Activated CD4-positive, alpha-beta T cell treated with anti-CD3 and anti-CD28 coated beads, Interleukin-2, amount 50 U/mL, for 48 hours (primary cell): ENCODE results near the gene OPCML.

ENCODE experiments used
- DNase-seq, 2 experiments: peaks; one replicate each; pipeline ENCODE4 v3.0.0-alpha.2; 2020

The OPCML gene

GRCh38 chr11:133271871-133272776 lies 260.2 kb downstream of the OPCML start:
- DNase-seq = no peak

DNA sequence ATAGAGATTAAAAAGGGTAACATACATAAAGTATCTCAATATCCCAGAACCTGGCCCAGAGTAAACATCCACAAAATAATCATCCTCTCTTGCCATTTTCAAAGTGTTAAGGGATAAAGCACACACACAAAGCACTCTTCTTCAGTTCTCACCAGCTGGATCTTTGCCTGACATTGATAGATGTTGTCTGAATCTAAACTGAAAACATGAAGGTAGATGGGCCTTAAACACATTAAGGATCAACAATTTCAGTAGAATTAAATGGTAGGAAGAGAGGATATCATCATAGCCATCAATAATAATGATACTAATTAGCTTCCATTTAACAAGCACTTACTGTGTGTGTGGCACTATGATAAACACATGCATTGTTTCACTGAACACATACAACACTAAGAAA lies 261.1 kb downstream of the OPCML start:
- DNase-seq = no peak

GRCh38 chr11:133269267-133269666 lies 263.0 kb downstream of the OPCML start:
- no peak for DNase-seq

- DNase-seq = no peak
Observed at GRCh38 chr11:133266986-133267385, 265.3 kb downstream of the OPCML start.

DNA sequence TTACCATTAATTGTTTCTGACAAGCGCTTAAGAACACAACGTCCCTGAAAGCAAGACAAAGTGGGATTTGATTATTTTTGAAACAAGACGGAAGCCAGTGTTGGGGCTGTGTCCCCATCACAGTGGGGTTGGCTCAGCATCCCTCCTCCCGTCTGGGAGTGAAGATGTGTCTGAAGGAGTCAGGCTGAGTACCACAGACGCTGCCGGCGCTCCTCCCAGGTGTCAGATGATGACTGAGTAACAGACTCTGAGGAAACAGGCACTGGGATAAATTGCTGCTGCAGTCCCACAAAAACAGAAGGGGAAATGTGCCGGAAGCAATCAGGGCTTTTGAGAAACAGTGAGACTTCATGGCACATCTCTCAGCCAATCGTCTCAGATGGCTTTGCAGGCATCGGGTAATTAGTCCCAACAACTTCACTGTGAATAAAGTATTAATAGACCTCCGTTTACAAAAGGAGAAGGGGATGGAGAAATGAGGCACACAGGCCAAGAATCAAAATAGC lies 266.7 kb downstream of the OPCML start:
- DNase-seq = no peak

DNA sequence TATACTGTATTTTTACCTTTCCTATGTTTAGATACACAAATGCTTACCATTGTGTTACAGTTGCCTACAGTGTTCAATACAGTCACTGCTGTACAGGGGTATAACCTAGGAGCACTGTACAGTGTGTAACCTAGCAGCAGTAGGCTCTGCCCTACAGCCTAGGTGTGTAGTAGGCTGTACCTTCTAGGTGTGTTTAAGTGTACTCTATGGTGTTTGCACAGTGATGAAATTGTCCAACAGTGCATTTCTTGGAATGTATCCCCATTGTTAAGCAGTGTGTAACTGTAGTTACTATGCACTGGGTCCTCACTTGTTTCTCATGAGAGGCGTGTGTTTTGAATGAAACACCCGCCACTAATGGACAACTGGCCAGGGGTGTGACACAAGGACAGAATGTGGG lies 269.0 kb downstream of the OPCML start:
- DNase-seq = no peak

DNA sequence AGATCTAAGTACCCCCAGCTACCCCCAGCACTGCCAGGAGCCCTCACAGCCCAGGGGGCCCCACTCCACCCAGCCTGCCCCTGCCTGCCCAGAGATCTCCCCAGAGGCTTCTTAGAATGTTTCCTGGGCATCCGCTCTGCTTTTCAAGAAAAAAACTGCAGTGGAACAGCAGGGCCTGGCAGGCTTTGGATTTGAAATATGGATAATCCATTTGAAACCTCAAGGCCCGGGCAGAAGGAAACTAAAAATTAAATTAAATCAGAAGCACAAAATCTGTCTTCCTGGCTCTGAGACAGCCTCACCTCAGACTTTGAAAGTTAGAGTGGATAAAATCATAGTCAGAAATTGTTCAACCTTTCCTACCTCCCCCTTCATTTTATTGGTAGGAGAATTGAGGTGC lies 273.6 kb downstream of the OPCML start:
- no peak for DNase-seq

- DNase-seq = no peak
Observed at GRCh38 chr11:133254601-133255000, 277.7 kb downstream of the OPCML start.

DNA sequence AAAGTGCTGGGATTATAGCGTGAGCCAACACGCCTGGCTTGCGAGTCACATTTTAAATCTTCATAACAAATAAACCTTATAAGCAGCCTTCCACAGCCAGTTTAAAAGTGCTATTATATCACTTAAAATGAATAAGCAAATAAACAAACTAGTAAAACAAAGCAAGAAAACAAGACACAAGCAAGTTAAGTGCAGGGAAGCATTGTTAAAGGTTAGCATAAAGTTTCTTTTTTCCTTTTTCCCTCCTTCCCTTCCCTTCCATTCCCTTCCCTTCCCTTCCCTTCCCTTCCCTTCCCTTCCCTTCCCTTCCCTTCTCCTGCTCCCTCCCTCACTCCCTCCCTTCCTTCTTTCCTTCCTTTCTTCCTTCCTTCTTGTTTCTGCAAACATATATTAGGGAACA lies 278.7 kb downstream of the OPCML start:
- DNase-seq = no peak

GRCh38 chr11:133251841-133252240 lies 280.5 kb downstream of the OPCML start:
- DNase-seq = no peak

DNA sequence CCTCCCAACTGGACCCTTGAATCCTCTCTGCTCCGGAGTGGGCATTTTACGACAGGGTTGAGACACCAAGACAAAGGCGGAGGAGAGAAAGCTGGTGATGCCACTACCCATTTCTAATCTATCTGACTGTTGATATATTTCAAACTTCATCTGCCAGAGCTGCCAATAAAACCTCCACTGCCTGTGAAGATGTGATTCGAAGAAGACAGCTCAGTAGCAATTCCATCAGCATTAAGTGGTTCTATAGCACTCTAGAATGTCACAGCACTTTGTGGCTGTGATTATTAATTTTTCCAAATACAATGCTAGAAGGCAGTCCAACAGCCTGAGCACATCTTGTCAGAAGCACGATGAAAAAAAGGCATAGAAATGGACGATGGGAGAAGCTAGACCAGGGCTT lies 282.8 kb downstream of the OPCML start:
- DNase-seq = no peak

DNA sequence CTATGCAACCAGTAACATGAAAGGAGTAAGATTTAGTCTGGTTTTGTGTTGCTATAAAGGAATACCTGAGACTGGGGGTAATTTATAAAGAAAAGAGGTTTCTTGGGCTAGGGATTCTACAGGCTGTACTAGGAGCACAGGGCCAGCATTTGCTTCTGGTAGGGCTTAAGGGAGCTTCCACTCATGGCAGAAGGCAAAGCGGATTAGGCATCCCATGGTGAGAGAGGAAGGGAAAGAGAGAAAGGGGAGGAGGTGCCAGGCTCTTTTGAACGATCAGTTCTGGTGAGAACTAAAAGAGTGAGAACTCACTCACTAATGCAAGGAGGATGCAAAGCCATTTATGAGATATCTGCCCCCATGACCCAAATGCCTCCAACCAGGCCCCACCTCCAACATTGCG lies 283.2 kb downstream of the OPCML start:
- no peak for DNase-seq

DNA sequence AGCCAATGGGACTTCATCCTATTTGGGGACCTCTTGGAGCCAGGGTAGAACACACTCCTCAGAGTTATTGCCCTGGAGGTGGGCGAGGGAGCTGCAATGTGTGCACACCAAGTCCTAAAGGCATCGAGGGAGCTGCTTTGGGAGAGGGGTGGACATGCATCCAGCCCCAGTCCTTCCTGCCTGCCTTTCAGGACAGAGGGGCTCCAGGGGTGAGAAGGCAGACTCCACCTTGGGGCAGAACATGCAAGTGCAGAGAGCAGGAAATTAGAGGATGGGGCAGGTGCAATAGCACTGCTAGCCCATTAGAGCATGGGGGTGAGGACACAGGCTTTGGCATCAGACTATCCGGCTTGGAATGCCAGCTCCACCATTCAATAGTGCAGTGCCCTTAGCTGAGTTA lies 288.5 kb downstream of the OPCML start:
- DNase-seq = no peak

DNA sequence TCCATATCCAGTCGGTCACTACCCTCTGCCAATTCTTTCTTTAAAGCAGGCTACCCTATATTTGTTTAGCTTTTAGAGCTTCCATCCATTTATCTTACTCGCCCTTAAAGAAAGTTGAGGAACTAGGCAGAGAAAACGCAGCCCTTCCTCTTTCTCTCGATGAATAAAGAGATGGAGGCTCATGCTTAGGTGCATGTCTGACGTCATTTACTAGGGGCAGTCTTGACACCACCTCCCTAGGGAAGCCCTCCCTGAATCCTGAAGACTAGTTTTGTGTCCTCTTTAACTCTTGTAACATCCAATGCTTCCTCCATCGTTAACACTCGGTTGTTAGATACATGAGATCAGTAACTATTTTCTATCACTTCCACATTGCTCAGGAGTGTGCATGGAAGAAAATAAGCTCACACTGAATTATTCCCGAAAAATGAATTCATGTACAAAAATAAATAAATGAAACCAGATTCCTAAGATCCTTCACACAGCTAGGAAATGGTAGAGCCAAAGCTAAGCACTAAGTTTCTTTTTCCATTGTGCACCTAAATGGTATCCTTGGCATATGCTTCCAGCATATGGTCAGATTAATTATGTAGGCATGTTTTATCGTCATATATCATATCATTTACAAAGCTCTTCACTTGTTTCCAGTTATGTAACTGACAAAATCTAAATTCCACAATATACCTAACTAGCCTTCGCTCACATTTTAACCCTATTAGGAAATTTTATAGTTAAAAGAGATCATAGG lies 291.2 kb downstream of the OPCML start:
- no peak for DNase-seq

GRCh38 chr11:133239575-133239974 lies 292.7 kb downstream of the OPCML start:
- DNase-seq = no peak

DNA sequence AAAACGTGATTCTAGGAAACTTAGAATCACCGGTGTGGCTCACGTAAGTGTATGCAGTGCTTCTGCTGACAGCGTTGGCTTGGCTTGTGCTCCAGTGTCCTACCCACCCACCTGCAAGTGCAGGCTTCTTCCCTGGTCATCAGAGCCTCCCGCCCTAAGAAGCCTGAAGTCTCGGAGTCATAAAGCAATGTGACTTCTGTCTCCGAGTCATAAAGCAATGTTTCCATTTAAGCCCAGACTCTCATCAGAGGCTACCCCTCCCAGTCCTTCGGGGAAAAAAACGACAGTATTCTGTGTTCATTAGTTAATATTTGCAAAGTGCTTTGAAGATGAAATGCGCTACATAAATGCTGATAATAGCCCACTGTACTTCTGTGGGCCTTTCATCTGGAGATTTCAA lies 293.8 kb downstream of the OPCML start:
- no peak for DNase-seq

DNA sequence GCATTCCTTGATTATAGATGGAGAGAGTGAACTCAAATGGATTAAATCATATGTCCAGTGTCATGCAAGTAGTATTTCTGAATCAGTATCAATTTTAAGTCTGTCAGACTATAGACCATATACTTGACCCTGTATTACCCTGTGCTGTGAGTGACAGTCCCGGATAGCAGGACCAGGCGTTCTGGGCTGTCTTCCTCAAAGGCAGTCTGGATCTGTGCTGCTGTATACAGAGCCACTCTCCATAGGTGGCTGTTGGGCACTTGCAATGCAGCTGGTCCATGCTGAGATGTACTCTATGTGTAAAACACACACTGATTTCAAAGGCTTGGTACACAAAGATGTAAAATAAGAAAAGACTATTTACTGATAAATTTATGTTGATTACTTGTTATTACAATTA lies 294.3 kb downstream of the OPCML start:
- no peak for DNase-seq

DNA sequence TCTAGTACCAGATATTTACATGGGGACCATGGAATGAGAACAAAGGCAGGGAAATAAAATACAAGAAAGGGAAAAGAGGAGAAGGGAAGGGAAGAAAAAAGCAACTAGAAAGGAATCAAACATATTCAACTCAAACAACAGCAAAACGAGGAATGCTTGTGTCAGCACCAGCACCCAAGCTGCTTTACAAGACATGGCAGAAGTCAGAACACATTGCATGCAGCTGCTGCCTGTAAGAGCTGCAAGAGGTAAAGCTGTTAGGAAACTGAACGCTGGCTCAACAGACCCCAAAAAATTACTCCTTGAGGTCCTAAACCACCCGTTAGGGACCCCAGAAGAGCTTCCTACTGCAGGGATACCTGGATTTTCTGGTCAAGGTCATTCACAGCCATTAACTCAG lies 296.9 kb downstream of the OPCML start:
- DNase-seq = no peak

DNA sequence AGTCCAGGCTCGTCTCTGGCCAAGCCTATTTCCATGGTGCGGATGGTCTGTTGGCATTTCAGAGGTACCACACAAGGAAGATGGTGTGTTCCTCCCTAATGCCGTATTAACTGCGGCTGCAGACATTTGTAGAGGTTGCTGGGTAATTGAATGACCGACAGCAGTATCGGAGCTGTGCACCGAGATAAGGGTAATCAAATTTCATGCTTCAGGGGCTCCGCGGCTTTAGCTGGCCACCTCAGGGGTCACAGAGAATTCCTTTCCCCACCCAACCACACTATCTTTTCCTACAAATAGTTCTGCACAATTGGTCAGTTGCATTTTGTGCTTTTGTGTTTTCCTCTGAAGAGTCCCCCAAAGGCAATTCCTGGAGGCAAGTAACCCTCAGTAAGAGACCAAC lies 297.4 kb downstream of the OPCML start:
- DNase-seq = no peak

GRCh38 chr11:133232665-133233064 lies 299.6 kb downstream of the OPCML start:
- no peak for DNase-seq

DNA sequence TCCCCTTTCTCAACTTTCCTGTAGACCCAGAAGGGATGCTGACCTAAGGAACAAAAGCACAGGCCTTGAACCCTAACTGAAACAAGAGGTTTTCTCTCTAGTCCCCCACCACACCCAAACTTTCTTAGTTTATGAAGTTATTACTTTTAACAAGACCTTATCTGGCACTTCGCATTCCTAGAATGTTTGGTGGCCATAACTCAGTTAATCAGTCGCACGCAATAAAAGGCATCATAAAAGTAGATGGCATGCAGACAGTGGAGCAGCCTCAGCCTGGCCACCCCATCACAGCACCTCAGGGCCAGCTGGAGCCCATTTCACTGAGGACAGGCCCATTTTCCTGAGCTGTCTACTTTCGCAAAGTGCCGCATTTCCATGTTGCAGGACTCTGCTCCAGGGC lies 301.9 kb downstream of the OPCML start:
- DNase-seq = no peak

- DNase-seq = no peak
Observed at GRCh38 chr11:133228471-133229329, 303.6 kb downstream of the OPCML start.

GRCh38 chr11:133227632-133228111 lies 304.6 kb downstream of the OPCML start:
- DNase-seq = no peak
